ENCODE measurements around the gene MRPL54. TPM values are rescaled to one million over a fixed set of nuclear protein-coding genes. Genes with fewer than 3 reads are reported as not detected.

MRPL54 gene
- total and polyA plus RNA-seq, 2 experiments from 2014 or later, result 29.7 to 89.9 TPM

GRCh38 chr19:3773814-3774515, 11.5 kb downstream of the MRPL54 start (continued):
- TF ChIP-seq REST (IDR thresholded peaks at IDR 0.05; ENCODE audit: unreplicated experiment), result no peak

- H2AFZ ChIP-seq, result no peak overlapping the region
- no peak overlapping the region for H3K4me2 ChIP-seq
- no peaks in the 10 kb centered on the region for H3K36me3 ChIP-seq (ENCODE audit: insufficient read depth)
- no peaks in the 10 kb centered on the region for H3K4me1 ChIP-seq (ENCODE audit: insufficient read depth)
- Mint-ChIP-seq H3K4me1 (peaks cover 8% of the 10 kb centered on the region), H3K27me3 (ENCODE audit: insufficient read depth, low read depth, poor library complexity) (peaks cover 5% of the 10 kb centered on the region), H3K4me3 (no peak overlapping the region), H3K27ac (no peak overlapping the region), H3K36me3 (ENCODE audit: low read depth) (no peaks in the 10 kb centered on the region), H3K9me3 (peaks cover 2% of the 10 kb centered on the region; the same call in 1 of the 3 replicates)
- no peak for DNase-seq (ENCODE audit: low spot score)
- no peaks in the 10 kb centered on the region for H3F3A ChIP-seq (replicated peaks; ENCODE audit: low read depth)
- H3K27me3 ChIP-seq (ENCODE audit: insufficient read depth), result no peaks in the 10 kb centered on the region
- no peak overlapping the region for H3K4me3 ChIP-seq
- no peak overlapping the region for H3K27ac ChIP-seq (ENCODE audit: low read depth)
- ATAC-seq, result no peak
- no peaks in the 10 kb centered on the region for H3K9me2 ChIP-seq (ENCODE audit: insufficient read depth)
- H4K20me1 ChIP-seq (replicated peaks; ENCODE audit: insufficient read depth), result no peaks in the 10 kb centered on the region
- H3K79me2 ChIP-seq (replicated peaks; ENCODE audit: insufficient read depth), result no peaks in the 10 kb centered on the region
- TF ChIP-seq ZNF114 (CRISPR knock-in tag; IDR thresholded peaks at IDR 0.05) (no peak), REST (IDR thresholded peaks at IDR 0.05; ENCODE audit: unreplicated experiment) (no peak), ZNF462 (CRISPR knock-in tag; IDR thresholded peaks at IDR 0.05) (no peak), STAT1 (IDR thresholded peaks at IDR 0.05; ENCODE audit: unreplicated experiment) (no peak), CTCF (conservative IDR thresholded peaks at IDR 0.05; ENCODE audit: low read depth in 2 of 2) (no peak), POLR2AphosphoS5 (IDR thresholded peaks at IDR 0.05; ENCODE audit: low read depth) (no peak), EZH2 (IDR thresholded peaks at IDR 0.05; ENCODE audit: low read depth, unreplicated experiment) (no peak)
Measured at GRCh38 chr19:3774621-3775373, 12.3 kb downstream of the MRPL54 start.
